RWPE2 (cell line): ENCODE data around the gene HES1.
A peak's percentile ranks its signal among the peaks of the same experiment; 100 is the strongest.

Source experiments
- ATAC-seq: fragments of 200-7000 bp; cut with Tn5 transposase; 3 replicates; pipeline ENCODE4 v1.9.1; 2021; ENCODE audit warnings: low read depth
- DNase-seq: peaks from one replicate; pipeline ENCODE4 v3.0.0-alpha.2; 2020; ENCODE audit warnings: low spot score
- H3K27ac ChIP-seq: fragments of 450-650 bp; 2 replicates; pipeline ENCODE4 v1.5.1; 2017; ENCODE audit warnings: mild to moderate bottlenecking; ENCODE audit not compliant: poor library complexity, severe bottlenecking
- H3K27me3 ChIP-seq: fragments of 250-450 bp; sonication (Bioruptor Pico); 2 replicates; pipeline ENCODE4 v1.5.1; 2021; ENCODE audit warnings: mild to moderate bottlenecking, moderate library complexity; ENCODE audit not compliant: insufficient read depth, poor library complexity, severe bottlenecking
- H3K36me3 ChIP-seq: fragments of 250-450 bp; sonication (Bioruptor Pico); 2 replicates; pipeline ENCODE4 v1.5.1; 2020; ENCODE audit warnings: low read depth, mild to moderate bottlenecking, moderate library complexity
- H3K4me1 ChIP-seq: fragments of 250-450 bp; sonication (Bioruptor Pico); 2 replicates; pipeline ENCODE4 v1.5.1; 2021; ENCODE audit warnings: mild to moderate bottlenecking, moderate library complexity; ENCODE audit not compliant: insufficient read depth, poor library complexity, severe bottlenecking
- H3K4me3 ChIP-seq: fragments of 250-450 bp; sonication (Bioruptor Pico); 2 replicates; pipeline ENCODE4 v1.5.1; 2021; ENCODE audit warnings: mild to moderate bottlenecking, moderate library complexity; ENCODE audit not compliant: severe bottlenecking
- H3K9me3 ChIP-seq: fragments of 250-450 bp; sonication (Bioruptor Pico); 2 replicates; pipeline ENCODE4 v1.5.1; 2021; ENCODE audit warnings: mild to moderate bottlenecking, moderate library complexity; ENCODE audit not compliant: severe bottlenecking
- TF ChIP-seq, protein P1 (sequence below): fragments of 450-650 bp; IDR thresholded peaks from one replicate; pipeline ENCODE4 v1.5.1; 2017; ENCODE audit warnings: mild to moderate bottlenecking, moderate library complexity; ENCODE audit not compliant: poor library complexity, severe bottlenecking

HES1 gene

DNA sequence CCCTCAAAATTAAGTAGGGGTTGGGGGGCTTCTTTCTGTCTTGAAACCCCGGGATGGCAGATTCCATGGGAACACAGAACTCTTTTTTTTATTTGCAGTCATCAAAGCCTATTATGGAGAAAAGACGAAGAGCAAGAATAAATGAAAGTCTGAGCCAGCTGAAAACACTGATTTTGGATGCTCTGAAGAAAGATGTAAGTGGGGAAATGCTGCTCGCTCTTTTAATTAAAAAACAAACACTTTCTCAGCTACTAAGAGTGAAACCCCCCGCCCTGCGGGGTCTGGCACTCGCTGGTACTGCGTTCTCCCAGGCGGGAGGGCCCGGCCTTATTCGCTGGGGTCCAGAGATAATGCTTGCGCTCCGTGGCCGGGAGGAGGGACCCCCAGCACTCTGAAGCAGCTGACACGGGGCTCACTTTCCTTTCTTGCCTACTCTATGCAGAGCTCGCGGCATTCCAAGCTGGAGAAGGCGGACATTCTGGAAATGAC lies 615 bp downstream of the HES1 start:
- H3K4me1 ChIP-seq, result peaks cover 46% of the 10 kb centered on the region
- DNase-seq (no peak), ATAC-seq (no peak)
- H3K27ac ChIP-seq, result peak overlapping the region; percentile 99
- TF ChIP-seq, protein P1, sequence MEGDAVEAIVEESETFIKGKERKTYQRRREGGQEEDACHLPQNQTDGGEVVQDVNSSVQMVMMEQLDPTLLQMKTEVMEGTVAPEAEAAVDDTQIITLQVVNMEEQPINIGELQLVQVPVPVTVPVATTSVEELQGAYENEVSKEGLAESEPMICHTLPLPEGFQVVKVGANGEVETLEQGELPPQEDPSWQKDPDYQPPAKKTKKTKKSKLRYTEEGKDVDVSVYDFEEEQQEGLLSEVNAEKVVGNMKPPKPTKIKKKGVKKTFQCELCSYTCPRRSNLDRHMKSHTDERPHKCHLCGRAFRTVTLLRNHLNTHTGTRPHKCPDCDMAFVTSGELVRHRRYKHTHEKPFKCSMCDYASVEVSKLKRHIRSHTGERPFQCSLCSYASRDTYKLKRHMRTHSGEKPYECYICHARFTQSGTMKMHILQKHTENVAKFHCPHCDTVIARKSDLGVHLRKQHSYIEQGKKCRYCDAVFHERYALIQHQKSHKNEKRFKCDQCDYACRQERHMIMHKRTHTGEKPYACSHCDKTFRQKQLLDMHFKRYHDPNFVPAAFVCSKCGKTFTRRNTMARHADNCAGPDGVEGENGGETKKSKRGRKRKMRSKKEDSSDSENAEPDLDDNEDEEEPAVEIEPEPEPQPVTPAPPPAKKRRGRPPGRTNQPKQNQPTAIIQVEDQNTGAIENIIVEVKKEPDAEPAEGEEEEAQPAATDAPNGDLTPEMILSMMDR, result no peak
- peak overlapping the region; percentile 77 for H3K4me3 ChIP-seq
- peaks cover 24% of the 10 kb centered on the region for H3K36me3 ChIP-seq
- no peaks in the 10 kb centered on the region for H3K27me3 ChIP-seq
- H3K9me3 ChIP-seq, result no peaks in the 10 kb centered on the region

DNA sequence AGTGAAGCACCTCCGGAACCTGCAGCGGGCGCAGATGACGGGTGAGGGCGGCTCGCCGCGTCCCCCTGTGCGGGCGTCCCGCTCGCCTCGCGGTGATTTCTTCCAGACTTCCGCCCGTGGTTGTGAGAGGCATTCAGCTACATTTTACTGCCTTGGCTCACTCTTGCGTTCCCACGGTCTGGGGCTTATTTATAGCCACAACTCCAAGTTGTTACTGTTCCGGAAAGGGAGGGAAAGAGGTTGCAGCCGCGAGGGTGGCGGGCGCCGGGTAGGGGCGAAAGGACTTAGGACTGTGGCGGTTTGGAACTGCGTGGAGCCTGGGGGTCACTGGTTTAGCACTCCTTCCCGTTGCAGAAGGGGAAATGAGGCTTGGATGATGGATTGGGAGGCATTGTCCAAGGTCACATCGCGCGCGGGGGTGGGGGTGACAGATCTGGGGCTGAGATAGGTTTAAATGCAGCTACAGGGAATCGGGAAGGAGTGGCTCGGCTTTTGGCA lies 1.1 kb downstream of the HES1 start:
- Histone ChIP-seq H3K27ac (peak overlapping the region; percentile 99), H3K36me3 (peaks cover 24% of the 10 kb centered on the region), H3K4me3 (peak overlapping the region; percentile 77), H3K9me3 (no peaks in the 10 kb centered on the region), H3K27me3 (no peaks in the 10 kb centered on the region), H3K4me1 (peaks cover 46% of the 10 kb centered on the region)
- ATAC-seq (no peak), DNase-seq (no peak)
- TF ChIP-seq, protein P1, result no peak

DNA sequence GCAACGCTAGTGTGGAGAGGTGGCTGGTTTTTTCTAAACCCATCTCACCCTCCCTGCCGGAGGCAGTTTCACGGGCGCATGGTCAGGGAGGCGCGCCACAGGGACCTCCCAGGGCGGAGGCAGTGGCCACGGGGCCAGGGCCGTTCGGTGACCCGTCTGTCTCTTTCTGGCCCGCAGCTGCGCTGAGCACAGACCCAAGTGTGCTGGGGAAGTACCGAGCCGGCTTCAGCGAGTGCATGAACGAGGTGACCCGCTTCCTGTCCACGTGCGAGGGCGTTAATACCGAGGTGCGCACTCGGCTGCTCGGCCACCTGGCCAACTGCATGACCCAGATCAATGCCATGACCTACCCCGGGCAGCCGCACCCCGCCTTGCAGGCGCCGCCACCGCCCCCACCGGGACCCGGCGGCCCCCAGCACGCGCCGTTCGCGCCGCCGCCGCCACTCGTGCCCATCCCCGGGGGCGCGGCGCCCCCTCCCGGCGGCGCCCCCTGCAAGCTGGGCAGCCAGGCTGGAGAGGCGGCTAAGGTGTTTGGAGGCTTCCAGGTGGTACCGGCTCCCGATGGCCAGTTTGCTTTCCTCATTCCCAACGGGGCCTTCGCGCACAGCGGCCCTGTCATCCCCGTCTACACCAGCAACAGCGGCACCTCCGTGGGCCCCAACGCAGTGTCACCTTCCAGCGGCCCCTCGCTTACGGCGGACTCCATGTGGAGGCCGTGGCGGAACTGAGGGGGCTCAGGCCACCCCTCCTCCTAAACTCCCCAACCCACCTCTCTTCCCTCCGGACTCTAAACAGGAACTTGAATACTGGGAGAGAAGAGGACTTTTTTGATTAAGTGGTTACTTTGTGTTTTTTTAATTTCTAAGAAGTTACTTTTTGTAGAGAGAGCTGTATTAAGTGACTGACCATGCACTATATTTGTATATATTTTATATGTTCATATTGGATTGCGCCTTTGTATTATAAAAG lies 1.8 kb downstream of the HES1 start:
- Histone ChIP-seq H3K4me1 (peaks cover 46% of the 10 kb centered on the region), H3K9me3 (no peaks in the 10 kb centered on the region), H3K27ac (peak overlapping the region; percentile 99), H3K4me3 (peak overlapping the region; percentile 77), H3K27me3 (no peaks in the 10 kb centered on the region), H3K36me3 (peaks cover 24% of the 10 kb centered on the region)
- DNase-seq, result no peak
- TF ChIP-seq, protein P1, result peak; percentile 78
- 0 out of 3 replicates have a peak, but pooled peaks have one; percentile 0 for ATAC-seq

DNA sequence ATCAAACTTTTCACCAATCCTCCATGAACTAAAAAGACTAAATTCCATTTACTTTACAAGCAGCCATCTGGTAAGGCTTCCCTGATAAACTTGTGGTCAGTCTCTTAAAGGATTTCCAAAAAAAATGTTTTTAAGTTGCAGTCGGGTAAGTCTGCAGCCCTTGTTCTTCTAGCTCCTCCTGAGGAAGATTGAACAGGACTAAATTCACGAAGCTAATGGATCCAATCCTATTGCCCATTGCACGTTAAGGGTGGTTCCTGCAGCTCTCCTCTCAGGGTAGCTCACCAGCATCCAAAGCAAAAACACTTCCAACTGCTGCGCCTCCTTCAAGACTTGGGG lies 2.8 kb downstream of the HES1 start:
- H3K36me3 ChIP-seq, result peaks cover 24% of the 10 kb centered on the region
- TF ChIP-seq, protein P1, result no peak
- peaks cover 37% of the 10 kb centered on the region for H3K4me1 ChIP-seq
- no peak; the same call in 1 of the 3 replicates for ATAC-seq
- H3K27ac ChIP-seq, result peak overlapping the region; percentile 99
- no peaks in the 10 kb centered on the region for H3K27me3 ChIP-seq
- peak overlapping the region; percentile 77 for H3K4me3 ChIP-seq
- DNase-seq, result no peak
- no peaks in the 10 kb centered on the region for H3K9me3 ChIP-seq
